Calu3 (cell line): ENCODE measurements around the gene TOPORS. TPM values are rescaled to one million over a fixed set of nuclear protein-coding genes. Genes with fewer than 3 reads are reported as not detected.

Source experiments
- BruUV-seq: library from RNA; stranded (reverse); fragments of 400-500 nt; replicated peaks from 2 replicates; lab custom pipeline; 2021; lab: Mats Ljungman, UMichigan
- CTCF ChIA-PET: fragments of 300-600 bp; sonication (Branson Sonifier 250); formaldehyde crosslinking; loops from one replicate; lab custom pipeline; 2022; ENCODE audit warnings: antibody characterized with exemption; lab: Charles Lee
- DNase-seq: peaks from one replicate; pipeline ENCODE4 v3.0.0; 2022
- H3K27ac Mint-ChIP-seq: one replicate; pipeline ENCODE4 v1.8.0; 2022; ENCODE audit warnings: mixed read lengths; ENCODE audit not compliant: unreplicated experiment
- H3K27me3 Mint-ChIP-seq: one replicate; pipeline ENCODE4 v1.8.0; 2022; ENCODE audit warnings: mixed read lengths; ENCODE audit not compliant: unreplicated experiment
- H3K36me3 Mint-ChIP-seq: one replicate; pipeline ENCODE4 v1.8.0; 2022; ENCODE audit warnings: mild to moderate bottlenecking, moderate library complexity, mixed read lengths; ENCODE audit not compliant: insufficient read depth, unreplicated experiment
- H3K4me1 Mint-ChIP-seq: one replicate; pipeline ENCODE4 v1.8.0; 2022; ENCODE audit warnings: mild to moderate bottlenecking, low read depth, mixed read lengths; ENCODE audit not compliant: unreplicated experiment
- H3K4me3 Mint-ChIP-seq: one replicate; pipeline ENCODE4 v1.8.0; 2022; ENCODE audit warnings: mild to moderate bottlenecking, low read depth, moderate library complexity, mixed read lengths; ENCODE audit not compliant: unreplicated experiment
- H3K9me3 Mint-ChIP-seq: one replicate; pipeline ENCODE4 v1.8.0; 2022; ENCODE audit warnings: low read depth, mixed read lengths; ENCODE audit not compliant: unreplicated experiment
- CTCF ChIP-seq: fragments of 200-600 bp; IDR thresholded peaks from one replicate; pipeline ENCODE4 v1.8.0; 2022; ENCODE audit warnings: antibody characterized with exemption; ENCODE audit not compliant: unreplicated experiment
- intact Hi-C: fragments of 100-400 bp; cut with micrococcal nuclease; formaldehyde crosslinking; loops from one replicate; pipeline ENCODE4 v1.10.0; 2022; ENCODE audit not compliant: unreplicated experiment
- total RNA-seq: library from RNA; stranded (reverse); gene quantifications from 2 replicates; pipeline ENCODE4 v1.2.3, GENCODE V29; 2022

TOPORS gene
- total RNA-seq, 1 experiment from 2014 or later = 13.8 TPM

GRCh38 chr9:32497921-32498320 is 54.5 kb downstream of the TOPORS start:
- Mint-ChIP-seq H3K27me3 (no peaks in the 10 kb centered on the region), H3K4me3 (no peak overlapping the region), H3K36me3 (peaks cover 18% of the 10 kb centered on the region), H3K9me3 (peaks cover 6% of the 10 kb centered on the region), H3K4me1 (peaks cover 11% of the 10 kb centered on the region), H3K27ac (no peak overlapping the region)
- no TSS peak for BruUV-seq
- no peak for TF ChIP-seq CTCF
- intact Hi-C loops = no loop called here
- CTCF ChIA-PET = interaction anchor here (1.0 kb wide), 1 partner anchor 29 kb away, joined by 3 read pairs; no protein-coding TSS in a partner anchor
- DNase-seq = no peak

GRCh38 chr9:32490601-32491000 is 61.8 kb downstream of the TOPORS start:
- intact Hi-C loops = no loop called here
- no peak for TF ChIP-seq CTCF
- BruUV-seq = no TSS peak
- CTCF ChIA-PET = no interaction called here
- peaks cover 21% of the 10 kb centered on the region for H3K36me3 Mint-ChIP-seq
- DNase-seq = no peak
- H3K4me1 Mint-ChIP-seq = no peaks in the 10 kb centered on the region
- no peaks in the 10 kb centered on the region for H3K27me3 Mint-ChIP-seq
- no peak overlapping the region for H3K27ac Mint-ChIP-seq
- H3K4me3 Mint-ChIP-seq = no peak overlapping the region
- H3K9me3 Mint-ChIP-seq = no peaks in the 10 kb centered on the region

Other genes with a start within 250 kb of the TOPORS start
- gene ACO1, start 167.9 kb downstream of the TOPORS start, total RNA-seq = 19.1 and 29.6 TPM in 2 replicates
- gene RIGI, start 26.4 kb downstream of the TOPORS start, total RNA-seq = 24.8 and 49.0 TPM in 2 replicates
- gene SMIM27, start 259 bp downstream of the TOPORS start, total RNA-seq = 4.1 and 4.4 TPM in 2 replicates
- 48.1 and 49.6 TPM in 2 replicates for gene NDUFB6, start 20.6 kb upstream of the TOPORS start, total RNA-seq
- not detected in 2 replicates for gene TAF1L, start 83.1 kb upstream of the TOPORS start, total RNA-seq
- not detected in 2 replicates for gene TMEM215, start 231.0 kb upstream of the TOPORS start, total RNA-seq